NCI-H460 (cell line): Measurements from ENCODE around the gene PCCB. TPM values are rescaled to one million over a fixed set of nuclear protein-coding genes. Genes with fewer than 3 reads are reported as not detected.
"Not testable (repeated sequence)": the region's sequence is repeated elsewhere in the genome, so short reads cannot be mapped to it uniquely, and the experiment has no call there.

Experiments
- DNase-seq: peaks from one replicate; pipeline ENCODE4 v3.0.0-alpha.2; 2016; ENCODE audit warnings: low read depth; ENCODE audit errors: extremely low read depth
- polyA plus RNA-seq: library from polyadenylated mRNA; depleted of rRNA; stranded (reverse); fragments of >200 nt; gene quantifications from 2 replicates; pipeline ENCODE4 v1.2.3, GENCODE V29; 2014; cell fraction: nucleus; rRNA removed
- total RNA-seq: library from RNA; depleted of rRNA; stranded (reverse); fragments of >200 nt; shearing (Covaris generic); gene quantifications from 2 replicates; pipeline ENCODE4 v1.2.3, GENCODE V29; 2014; rRNA removed

The PCCB gene
- total RNA-seq: 91.1 and 106 TPM in 2 replicates
- 55.8 and 61.4 TPM in 2 replicates for polyA plus RNA-seq

DNA sequence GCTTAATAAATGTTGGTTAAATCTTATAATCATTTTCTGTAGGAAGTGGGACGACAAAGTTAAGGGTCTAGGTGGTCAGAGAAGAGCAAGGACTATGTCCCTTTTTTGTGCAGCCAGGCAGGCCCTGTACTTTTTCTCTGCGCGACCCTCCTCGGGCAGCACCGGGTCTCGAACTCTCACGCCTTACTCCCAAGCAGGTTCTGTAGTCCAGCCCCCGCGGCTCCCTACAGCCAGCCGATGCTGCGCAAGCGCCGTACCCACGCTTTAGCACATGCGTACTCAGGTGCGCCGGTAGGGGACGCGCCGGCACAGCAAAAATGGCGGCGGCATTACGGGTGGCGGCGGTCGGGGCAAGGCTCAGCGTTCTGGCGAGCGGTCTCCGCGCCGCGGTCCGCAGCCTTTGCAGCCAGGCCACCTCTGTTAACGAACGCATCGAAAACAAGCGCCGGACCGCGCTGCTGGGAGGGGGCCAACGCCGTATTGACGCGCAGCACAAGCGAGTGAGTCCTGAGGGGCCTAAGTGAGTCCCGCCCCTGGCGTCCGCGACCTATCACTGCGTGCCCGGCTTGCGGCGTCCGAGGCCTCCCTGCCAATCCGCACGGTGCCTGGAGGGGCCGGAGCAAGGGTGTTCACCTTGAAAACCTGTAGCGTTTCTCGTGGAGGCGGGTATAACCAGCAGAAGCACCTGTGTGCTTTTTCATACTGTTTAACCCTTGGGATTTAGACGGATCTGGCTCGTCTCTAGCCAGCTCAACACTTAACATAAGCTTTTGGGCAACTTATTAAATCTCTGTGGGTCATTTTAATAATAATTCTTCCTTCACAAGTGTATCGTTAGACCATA is at the start of gene PCCB:
Gene PCCB, plus strand, starts transcription at position 282 of the 844 bp plus-strand sequence. Its CDS starts 36 bp downstream, at position 318.
- DNase-seq: peak; percentile 86

DNA sequence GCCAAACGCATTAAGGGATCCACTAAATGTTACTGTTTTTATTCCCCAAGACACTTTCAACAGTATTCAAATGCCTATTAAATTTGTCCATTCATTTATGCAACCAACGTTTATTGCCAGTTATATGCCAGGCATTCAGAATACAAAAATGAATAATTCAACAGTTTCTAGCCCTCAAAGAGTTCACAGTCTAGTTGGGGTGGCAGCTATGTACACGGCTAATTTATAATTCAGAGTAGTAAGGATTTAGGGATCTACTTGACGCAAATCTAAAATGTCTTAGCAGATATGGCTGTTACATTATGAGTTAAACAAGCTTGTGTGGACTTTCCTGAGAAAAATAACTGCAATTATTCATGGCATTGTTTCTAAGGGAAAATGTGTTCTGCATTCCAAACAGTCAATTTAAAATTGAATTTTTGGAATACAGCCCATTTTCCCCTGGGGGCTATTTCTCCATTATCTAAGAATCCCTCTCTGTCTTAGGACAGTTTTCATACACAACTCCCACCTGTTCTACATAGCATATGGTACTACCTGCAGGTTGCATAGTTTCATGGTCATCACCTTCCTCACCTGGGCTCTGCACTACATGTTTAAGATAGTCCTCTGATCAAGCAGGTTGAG is 42.5 kb upstream of the PCCB start:
- no peak for DNase-seq

- no peak for DNase-seq
Observed at GRCh38 chr3:136209921-136210320, 40.2 kb upstream of the PCCB start.

- no peak for DNase-seq
Observed at GRCh38 chr3:136211547-136211946, 38.6 kb upstream of the PCCB start.

DNA sequence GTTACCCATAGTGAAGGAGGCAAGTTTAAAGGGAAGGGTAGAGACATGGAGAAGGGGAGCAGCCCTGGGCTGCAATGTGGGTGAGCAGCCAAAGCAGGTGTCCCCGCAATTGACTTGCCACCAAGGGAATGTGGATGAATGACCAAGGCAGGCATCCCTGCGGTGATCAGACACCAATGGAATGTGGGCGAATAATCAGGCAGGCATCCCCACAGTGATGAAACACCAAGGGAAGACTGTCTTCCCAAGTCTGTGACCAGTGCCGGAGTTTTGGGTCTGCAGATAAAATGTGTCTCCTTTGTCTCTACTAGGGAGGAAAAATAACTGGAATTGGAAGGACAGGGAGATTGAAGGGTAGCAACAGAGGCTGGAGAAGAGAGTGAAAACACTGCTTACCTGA is 27.4 kb upstream of the PCCB start:
- not testable (repeated sequence) for DNase-seq

DNA sequence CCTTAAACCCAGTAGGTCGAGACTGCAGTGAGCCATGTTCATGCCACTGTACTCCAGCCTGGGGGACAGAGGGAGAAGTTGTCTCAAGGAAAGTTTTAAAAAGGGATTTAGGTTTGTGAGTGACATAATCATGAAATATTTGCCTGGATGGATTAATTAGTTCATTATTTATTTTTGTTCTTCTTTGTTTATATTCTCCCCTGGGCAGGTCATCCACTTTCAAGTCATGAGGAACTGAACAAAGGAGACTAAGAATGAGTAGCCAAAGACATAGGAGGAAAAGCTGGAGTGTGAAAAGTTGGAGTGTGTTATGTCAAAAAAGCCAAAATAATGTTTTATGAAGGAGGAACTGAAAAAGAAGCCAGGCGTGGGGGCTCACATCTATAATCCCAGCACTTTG is 17.7 kb upstream of the PCCB start:
- DNase-seq: no peak

GRCh38 chr3:136235545-136235944 is 14.6 kb upstream of the PCCB start:
- DNase-seq: no peak

GRCh38 chr3:136236109-136236508 is 14.0 kb upstream of the PCCB start:
- DNase-seq: no peak

GRCh38 chr3:136237103-136237502 is 13.0 kb upstream of the PCCB start:
- no peak for DNase-seq

- DNase-seq: no peak
Observed at GRCh38 chr3:136237961-136238649, 12.0 kb upstream of the PCCB start.

- no peak for DNase-seq
Observed at GRCh38 chr3:136239094-136239493, 11.0 kb upstream of the PCCB start.

DNA sequence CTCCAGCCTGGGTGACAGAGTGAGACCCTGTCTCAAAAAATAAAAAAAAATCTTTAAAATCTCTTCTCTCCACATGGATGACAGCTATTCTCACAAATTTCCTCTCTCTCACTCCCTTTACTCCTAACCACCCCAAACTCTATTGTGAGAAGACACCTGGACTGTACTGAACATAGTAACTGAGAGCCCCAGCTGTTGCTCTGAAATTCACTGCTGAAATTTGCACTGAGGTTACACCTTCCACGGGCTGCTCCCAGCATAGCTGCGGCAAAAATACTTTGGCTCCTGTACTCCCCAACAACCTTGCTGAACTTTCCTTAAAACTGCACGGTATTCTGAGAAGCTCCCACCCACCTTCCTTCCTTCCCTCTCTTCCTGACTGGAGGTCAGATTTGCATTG is 4.4 kb upstream of the PCCB start:
- no peak for DNase-seq

DNA sequence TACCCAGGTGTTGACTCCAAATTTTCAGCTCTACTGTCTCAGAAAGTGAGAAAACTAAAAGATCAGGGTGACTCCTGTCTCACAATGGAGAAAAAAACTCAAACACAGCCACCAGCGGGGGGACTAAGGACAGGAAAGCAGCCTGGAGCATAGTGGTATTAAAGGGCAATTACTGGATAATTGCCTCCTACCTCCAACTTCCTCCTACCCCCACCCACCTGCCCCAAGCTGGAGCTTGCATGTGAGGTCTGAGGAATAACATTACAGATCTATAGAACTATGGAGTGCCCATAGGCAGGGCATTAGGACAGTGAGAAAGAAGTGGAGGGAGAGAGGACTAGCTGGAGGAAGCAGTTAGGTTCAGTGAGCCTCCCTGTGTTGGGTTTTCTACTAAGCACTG is 2.7 kb upstream of the PCCB start:
- no peak for DNase-seq

GRCh38 chr3:136247855-136248590 is 2.1 kb upstream of the PCCB start:
- no peak for DNase-seq

DNA sequence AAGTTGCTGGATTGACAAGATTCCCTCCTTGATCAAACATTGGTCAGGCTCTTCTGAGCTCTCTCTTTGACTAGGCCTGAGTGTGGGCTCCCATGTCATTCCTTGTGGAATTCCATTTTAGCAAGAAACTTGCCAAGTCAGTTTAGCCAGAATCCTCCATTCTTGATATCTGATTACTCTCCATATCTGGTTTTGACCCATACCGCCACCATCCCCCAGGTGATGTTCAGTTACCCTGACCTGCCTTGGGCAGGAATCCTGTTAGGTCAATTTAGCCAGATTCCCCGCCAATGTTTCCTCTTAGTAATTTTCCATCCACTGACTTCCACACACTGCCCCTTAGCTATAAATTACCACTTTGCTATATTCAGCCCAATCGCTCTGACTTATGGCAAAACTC is 1.0 kb upstream of the PCCB start:
- no peak for DNase-seq

DNA sequence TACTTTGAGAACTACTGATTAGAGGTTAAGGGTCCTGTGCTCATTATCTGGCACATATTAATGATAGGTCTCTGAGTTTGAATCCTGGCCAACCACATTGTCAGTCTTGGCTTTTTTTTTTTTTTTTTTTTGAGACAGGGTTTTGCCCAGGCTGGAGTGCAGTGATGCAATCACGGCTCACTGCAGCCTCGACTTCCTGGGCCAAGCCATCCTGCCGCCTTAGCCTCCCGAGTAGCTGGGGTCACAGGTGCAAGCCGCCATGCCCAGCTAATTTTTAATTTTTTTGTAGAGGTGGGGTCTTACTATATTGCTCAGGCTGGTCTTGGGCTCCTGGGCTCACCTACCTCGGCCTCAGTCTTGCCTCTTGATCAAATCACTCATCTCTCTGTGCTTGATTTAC is 547 bp upstream of the PCCB start:
- DNase-seq: no peak

- DNase-seq: peak; percentile 40
Observed at GRCh38 chr3:136250903-136251460, 842 bp downstream of the PCCB start.

- no peak for DNase-seq
Observed at GRCh38 chr3:136251511-136251910, 1.4 kb downstream of the PCCB start.

- DNase-seq: no peak
Observed at GRCh38 chr3:136255672-136256406, 5.7 kb downstream of the PCCB start.

- DNase-seq: no peak
Observed at GRCh38 chr3:136258199-136258598, 8.1 kb downstream of the PCCB start.
